Measurements from ENCODE around the gene REXO2.

Gene REXO2

GRCh38 chr11:114440971-114441763, 1.9 kb downstream of the REXO2 start:
- peak overlapping the region; percentile 95 for H3K4me3 ChIP-seq (ENCODE audit: low read depth, low read length)
- peak; percentile 75 for DNase-seq (ENCODE audit: low read depth)
- no peak for TF ChIP-seq CTCF (IDR thresholded peaks at IDR 0.05; ENCODE audit: control insufficient read depth, extremely low read depth, insufficient read depth)

GRCh38 chr11:114441921-114442320, 2.7 kb downstream of the REXO2 start:
- TF ChIP-seq CTCF (IDR thresholded peaks at IDR 0.05; ENCODE audit: control insufficient read depth, extremely low read depth, insufficient read depth) = no peak
- H3K4me3 ChIP-seq (ENCODE audit: low read depth, low read length) = no peak overlapping the region
- DNase-seq (ENCODE audit: low read depth) = no peak

- no peak for DNase-seq (ENCODE audit: low read depth)
- H3K4me3 ChIP-seq (ENCODE audit: low read depth, low read length) = no peak overlapping the region
- no peak for TF ChIP-seq CTCF (IDR thresholded peaks at IDR 0.05; ENCODE audit: control insufficient read depth, extremely low read depth, insufficient read depth)
These were observed 3.3 kb downstream of the REXO2 start for GRCh38 chr11:114442536-114442935.

- DNase-seq (ENCODE audit: low read depth) = no peak
- no peak for TF ChIP-seq CTCF (IDR thresholded peaks at IDR 0.05; ENCODE audit: control insufficient read depth, extremely low read depth, insufficient read depth)
- H3K4me3 ChIP-seq (ENCODE audit: low read depth, low read length) = no peak overlapping the region
These were observed 8.2 kb downstream of the REXO2 start for GRCh38 chr11:114447444-114447843.

- no peak overlapping the region for H3K4me3 ChIP-seq (ENCODE audit: low read depth, low read length)
- no peak for DNase-seq (ENCODE audit: low read depth)
- no peak for TF ChIP-seq CTCF (IDR thresholded peaks at IDR 0.05; ENCODE audit: control insufficient read depth, extremely low read depth, insufficient read depth)
These were observed 8.6 kb downstream of the REXO2 start for GRCh38 chr11:114447892-114448291.

- DNase-seq (ENCODE audit: low read depth) = no peak
- H3K4me3 ChIP-seq (ENCODE audit: low read depth, low read length) = no peak overlapping the region
- TF ChIP-seq CTCF (IDR thresholded peaks at IDR 0.05; ENCODE audit: control insufficient read depth, extremely low read depth, insufficient read depth) = no peak
These were observed 9.6 kb downstream of the REXO2 start for GRCh38 chr11:114448749-114449482.
